Stimulated activated CD8-positive, alpha-beta memory T cell treated with anti-CD3 and anti-CD28 coated beads, Interleukin-2, amount 100 ng/mL, for 48 hours (primary cell): ENCODE data around the gene RIC8A.
"Not testable (repeated sequence)": the region's sequence is repeated elsewhere in the genome, so short reads cannot be mapped to it uniquely, and the experiment has no call there.

Experiments used
- DNase-seq, 2 donors: peaks; one replicate each; pipeline ENCODE4 v3.0.0-alpha.2; 2020; ENCODE audit warnings: low read depth in 2 of 2

The RIC8A gene

GRCh38 chr11:218815-219593 is 11.5 kb downstream of the RIC8A start:
- DNase-seq = no peak

- DNase-seq = not testable (repeated sequence)
Observed at GRCh38 chr11:220641-221215, 13.2 kb downstream of the RIC8A start.

GRCh38 chr11:221539-221938 is 14.0 kb downstream of the RIC8A start:
- DNase-seq = no peak

- DNase-seq = no peak
Observed at GRCh38 chr11:221998-222789, 14.7 kb downstream of the RIC8A start.

GRCh38 chr11:223026-223789 is 15.7 kb downstream of the RIC8A start:
- DNase-seq = no peak

GRCh38 chr11:223884-224283 is 16.4 kb downstream of the RIC8A start:
- no peak for DNase-seq

- no peak for DNase-seq
Observed at GRCh38 chr11:224424-224823, 16.9 kb downstream of the RIC8A start.

GRCh38 chr11:225734-226453 is 18.4 kb downstream of the RIC8A start:
- no peak for DNase-seq

- DNase-seq = no peak
Observed at GRCh38 chr11:227824-228379, 20.4 kb downstream of the RIC8A start.

GRCh38 chr11:230431-230830 is 22.9 kb downstream of the RIC8A start:
- no peak for DNase-seq

- DNase-seq = no peak
Observed at GRCh38 chr11:232783-233565, 25.5 kb downstream of the RIC8A start.

- DNase-seq = no peak
Observed at GRCh38 chr11:235180-235579, 27.7 kb downstream of the RIC8A start.

- DNase-seq = peak; percentile 44 to 51
Observed at GRCh38 chr11:235609-235996, 28.1 kb downstream of the RIC8A start.

GRCh38 chr11:235997-236773 is 28.7 kb downstream of the RIC8A start, which contains the start of gene SIRT3:
Gene SIRT3 (minus strand): TSS chr11:236342. CDS start chr11:236328, 14 bp downstream.
- peak; percentile 64 to 65 for DNase-seq

GRCh38 chr11:236774-237767 is 29.6 kb downstream of the RIC8A start, which contains the start of gene PSMD13:
Gene PSMD13 (plus strand): TSS chr11:236976. CDS start chr11:237050, 74 bp downstream.
- peak; percentile 88 to 91 for DNase-seq

- not testable (repeated sequence) for DNase-seq
Observed at GRCh38 chr11:238346-238745, 30.8 kb downstream of the RIC8A start.

GRCh38 chr11:240315-240714 is 32.8 kb downstream of the RIC8A start:
- no peak for DNase-seq

- no peak for DNase-seq
Observed at GRCh38 chr11:241634-242033, 34.1 kb downstream of the RIC8A start.
